Effector CD8-positive, alpha-beta T cell (primary cell): ENCODE measurements around the gene GIMAP5.

ENCODE experiments used
- DNase-seq: peaks from one replicate; lab custom pipeline; 2025; lab: John Stamatoyannopoulos, UW
- total RNA-seq, 4 experiments: gene quantifications; one replicate each; lab custom pipeline; 2026; lab: John Stamatoyannopoulos, UW

The GIMAP5 gene
- total RNA-seq = 23.8 to 73.3 (median 52.2) reads per million in 4 experiments

DNA sequence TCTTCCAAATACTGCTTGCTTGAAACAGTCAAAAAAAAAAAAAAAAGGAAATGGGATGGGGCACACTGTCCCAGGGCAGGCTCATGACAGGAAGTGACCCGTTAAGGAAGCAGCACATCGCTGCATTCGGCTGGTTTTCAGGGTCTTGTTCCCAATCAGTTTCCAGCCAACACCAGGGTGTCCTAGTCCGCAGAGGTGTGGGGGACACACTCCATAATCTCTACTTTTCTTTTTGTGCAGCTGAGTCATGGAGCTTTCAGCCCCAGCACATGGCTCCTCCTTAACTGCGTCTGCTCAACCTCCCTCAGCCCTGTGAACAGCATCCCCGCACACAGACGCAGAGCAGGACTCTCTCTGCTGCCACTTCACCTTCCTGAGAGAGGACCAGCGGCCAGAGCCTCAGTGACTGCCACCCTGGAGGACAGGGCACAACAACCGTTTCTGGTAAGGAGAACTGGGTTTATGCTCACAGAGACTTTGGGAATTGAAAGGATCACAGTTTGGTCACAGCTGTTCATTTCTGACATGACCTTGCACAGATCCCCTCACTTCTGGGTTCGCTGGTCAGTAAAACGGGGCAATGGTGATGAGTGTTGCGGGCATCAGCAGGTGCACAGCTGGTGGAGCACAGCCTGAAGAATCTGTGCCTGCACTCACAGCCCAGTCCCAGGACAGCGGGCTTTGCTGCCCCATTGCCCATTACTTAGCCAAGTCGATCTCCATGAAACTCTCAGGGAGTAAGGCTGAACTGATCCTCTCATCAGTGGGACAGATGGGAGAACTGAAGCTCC is at the start of gene GIMAP5:
TSS of gene GIMAP5 (plus strand) at position 154 of the 791 bp plus-strand sequence. CDS start 3,467 bp downstream, outside the sequence.
- no peak for DNase-seq

GRCh38 chr7:150688630-150689029 is 48.6 kb upstream of the GIMAP5 start:
- no peak for DNase-seq

- DNase-seq = no peak
Observed at GRCh38 chr7:150695654-150696053, 41.6 kb upstream of the GIMAP5 start.

DNA sequence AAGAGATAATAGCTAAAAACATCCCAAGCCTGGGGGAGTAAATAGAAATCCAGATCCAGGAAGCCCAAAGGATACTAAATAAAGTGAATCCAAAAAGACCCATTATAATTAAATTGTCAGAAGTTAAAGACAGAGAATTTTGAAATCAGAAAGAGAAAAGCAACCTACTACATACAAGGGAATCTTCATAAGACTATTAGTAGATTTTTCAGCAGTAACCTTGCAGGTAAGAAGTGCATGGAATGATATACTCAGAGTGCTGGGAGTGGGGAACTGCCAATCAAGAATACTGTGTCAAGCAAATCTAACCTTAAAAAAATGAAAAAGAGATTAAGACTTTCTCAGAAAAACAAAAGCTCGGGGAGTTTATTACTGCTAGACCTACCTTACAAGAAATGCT is 34.0 kb upstream of the GIMAP5 start:
- DNase-seq = no peak

- no peak for DNase-seq
Observed at GRCh38 chr7:150715293-150715692, 21.9 kb upstream of the GIMAP5 start.

DNA sequence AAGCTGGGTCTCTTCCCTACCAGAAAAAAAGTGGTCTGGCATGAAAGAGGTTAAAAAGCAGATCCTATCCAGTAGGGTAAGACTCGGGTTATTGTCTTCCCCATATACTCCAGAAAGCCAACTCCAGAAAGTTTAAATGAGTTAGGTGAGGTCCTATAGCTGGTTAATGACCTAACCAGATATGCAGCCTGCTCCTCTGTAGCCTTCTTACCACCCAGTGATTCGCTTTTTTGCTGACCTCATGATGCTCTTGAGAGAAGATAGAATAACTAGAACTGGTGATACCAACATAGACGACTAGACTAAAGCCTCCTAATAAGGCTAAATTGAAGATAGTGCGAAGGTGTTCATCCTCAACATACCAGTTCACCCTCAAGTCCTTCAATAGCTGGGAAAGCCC is 21.5 kb upstream of the GIMAP5 start:
- DNase-seq = no peak

DNA sequence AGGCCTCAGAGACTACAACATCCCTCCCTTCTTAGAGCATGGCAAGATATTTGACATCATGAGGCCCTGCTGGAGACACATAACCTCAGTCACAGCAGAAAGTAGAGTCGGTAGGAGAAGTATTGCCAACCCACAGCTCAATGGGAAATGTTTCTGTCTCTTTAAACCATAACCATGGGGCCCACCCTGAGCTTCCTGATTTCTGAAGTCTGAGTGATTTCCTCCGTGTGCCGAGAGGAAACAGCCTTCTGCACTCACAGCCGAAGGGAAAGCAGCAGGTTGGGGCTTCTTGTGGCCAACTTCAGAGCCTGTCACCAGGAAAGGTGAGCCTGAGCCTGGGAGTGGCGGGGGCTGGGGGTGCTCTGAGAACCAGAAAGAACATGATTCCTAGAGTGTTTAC is 20.9 kb upstream of the GIMAP5 start, which contains the start of gene GIMAP1:
TSS of gene GIMAP1 (plus strand) at position 246 of the 400 bp plus-strand sequence. CDS start 2,435 bp downstream, outside the sequence.
- DNase-seq = no peak

GRCh38 chr7:150716939-150717338 is 20.3 kb upstream of the GIMAP5 start:
- no peak for DNase-seq

DNA sequence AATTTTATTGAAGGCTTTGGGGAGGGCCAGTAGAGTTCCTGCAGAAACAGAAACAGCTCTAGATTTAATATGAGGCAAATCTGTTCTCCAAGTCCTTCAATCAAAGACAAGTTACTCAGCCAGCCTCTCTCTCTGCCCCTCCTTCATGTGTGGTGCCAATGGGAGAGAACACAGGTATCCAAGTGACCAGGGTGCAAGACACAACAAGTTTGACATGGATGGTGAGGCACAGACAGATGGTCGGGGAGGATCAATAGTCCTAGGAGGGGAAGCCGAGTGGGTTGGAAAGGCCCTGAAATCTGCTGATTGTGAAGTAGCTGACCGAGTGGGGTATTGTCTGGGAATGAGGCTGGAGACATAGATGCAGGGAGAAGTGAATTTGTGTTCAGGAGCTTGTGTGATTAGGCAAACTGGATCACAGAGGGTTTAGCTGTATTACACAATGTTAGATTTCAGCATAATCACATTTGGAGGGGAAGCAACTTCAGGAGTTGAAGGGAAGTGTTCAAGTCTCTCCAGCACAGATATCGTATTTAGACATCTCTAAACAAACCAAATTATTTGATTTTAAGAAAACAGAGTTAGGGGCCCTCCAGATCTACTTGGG is 19.3 kb upstream of the GIMAP5 start:
- DNase-seq = no peak

- DNase-seq = no peak
Observed at GRCh38 chr7:150719436-150719835, 17.8 kb upstream of the GIMAP5 start.

DNA sequence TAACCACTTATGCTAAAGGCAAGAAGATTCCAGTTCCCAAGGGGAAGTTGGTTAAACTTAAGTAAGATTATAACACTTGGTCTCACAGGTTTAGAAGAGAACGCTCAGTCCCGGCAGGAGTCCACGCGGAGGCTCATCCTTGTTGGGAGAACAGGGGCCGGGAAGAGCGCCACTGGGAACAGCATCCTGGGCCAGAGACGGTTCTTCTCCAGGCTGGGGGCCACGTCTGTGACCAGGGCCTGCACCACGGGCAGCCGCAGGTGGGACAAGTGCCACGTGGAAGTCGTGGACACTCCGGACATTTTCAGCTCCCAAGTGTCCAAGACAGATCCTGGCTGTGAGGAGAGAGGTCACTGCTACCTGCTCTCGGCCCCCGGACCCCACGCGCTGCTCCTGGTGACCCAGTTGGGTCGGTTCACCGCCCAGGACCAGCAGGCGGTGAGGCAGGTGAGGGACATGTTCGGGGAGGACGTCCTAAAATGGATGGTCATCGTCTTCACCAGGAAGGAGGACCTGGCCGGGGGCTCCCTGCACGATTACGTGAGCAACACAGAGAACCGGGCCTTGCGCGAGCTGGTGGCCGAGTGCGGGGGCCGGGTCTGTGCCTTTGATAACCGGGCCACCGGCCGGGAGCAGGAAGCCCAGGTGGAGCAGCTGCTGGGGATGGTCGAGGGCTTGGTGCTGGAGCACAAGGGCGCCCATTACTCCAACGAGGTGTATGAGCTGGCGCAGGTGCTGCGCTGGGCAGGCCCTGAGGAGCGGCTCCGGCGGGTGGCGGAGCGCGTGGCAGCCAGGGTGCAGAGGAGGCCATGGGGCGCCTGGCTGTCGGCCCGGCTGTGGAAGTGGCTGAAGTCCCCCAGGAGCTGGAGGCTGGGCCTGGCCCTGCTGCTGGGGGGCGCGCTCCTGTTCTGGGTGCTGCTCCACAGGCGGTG is 17.0 kb upstream of the GIMAP5 start:
- no peak for DNase-seq

GRCh38 chr7:150721970-150722373 is 15.2 kb upstream of the GIMAP5 start:
- DNase-seq = no peak

DNA sequence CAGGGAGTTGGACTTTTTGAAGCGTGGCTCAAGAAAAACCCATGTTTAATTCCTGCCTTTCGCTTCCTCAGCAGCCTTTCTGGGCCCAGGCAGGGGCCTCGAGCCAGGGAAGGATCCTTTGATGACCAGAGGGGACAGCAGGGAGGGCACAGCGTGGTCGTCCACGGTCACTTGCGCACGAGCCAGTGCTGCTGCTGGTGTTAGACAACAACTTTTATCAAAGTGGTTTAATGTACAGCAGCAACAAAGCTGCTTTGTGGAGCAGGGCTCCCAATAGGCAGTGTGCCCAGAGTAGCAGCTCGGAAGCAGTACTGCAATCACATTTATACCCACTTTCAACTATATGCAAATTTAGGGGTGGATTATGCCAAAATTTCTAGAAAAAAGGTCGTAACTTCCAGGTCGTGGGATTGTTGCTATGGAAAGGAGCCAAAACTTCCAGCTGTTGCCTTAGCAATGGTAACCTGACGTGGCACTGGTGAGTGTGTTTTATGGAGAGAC is 14.7 kb upstream of the GIMAP5 start:
- no peak for DNase-seq

DNA sequence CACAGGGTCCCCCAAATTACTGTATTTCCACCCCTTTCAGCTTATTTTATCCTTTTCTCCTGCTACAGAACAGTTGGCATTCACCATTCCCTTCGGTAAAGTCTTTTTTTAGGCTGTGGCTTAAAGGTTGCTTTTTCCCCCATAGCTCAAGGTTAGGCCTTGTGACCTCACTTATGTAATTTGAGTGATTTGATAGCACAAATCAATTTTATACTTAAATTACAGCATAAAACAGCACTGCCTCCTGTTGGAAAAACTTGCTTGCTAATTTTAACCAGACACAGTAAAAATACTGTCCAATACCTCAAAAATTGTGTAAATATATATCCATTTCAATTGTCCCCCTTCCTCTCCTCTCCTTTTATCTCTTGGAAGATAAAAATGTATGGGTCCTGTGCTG is 13.8 kb upstream of the GIMAP5 start:
- DNase-seq = no peak

- no peak for DNase-seq
Observed at GRCh38 chr7:150727381-150727780, 9.8 kb upstream of the GIMAP5 start.

GRCh38 chr7:150728011-150728410 is 9.2 kb upstream of the GIMAP5 start:
- no peak for DNase-seq

GRCh38 chr7:150728609-150729008 is 8.6 kb upstream of the GIMAP5 start:
- no peak for DNase-seq

GRCh38 chr7:150731916-150732315 is 5.3 kb upstream of the GIMAP5 start:
- DNase-seq = no peak

GRCh38 chr7:150732786-150733481 is 4.3 kb upstream of the GIMAP5 start:
- no peak for DNase-seq

DNA sequence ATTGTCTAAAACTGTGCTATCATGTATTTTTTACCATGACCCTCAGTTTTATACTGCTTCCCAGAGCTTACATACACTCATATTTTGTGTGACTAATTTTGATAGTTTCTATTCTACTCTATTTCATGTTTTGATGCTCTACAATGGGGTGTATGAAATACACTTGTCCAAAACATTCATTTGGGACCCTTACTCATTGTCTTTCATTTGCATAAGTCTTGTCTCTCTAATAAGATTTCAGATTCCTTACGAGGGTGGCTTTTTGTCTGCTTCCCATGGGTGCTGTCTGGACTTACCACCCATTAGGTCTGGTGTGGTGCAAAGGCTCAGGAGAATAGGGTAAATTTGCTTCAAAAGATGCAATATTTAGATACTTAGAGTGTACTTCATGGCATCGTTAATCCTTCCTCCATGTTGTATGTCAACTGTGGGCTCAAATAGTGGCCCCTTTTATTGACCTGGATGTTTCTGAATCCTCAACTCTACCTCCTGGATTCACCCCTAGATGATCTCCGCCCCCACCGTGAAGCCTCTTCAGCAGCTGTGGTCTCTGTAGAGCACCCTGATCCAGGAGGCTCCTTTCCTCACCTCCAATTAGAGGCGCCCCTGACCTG is 3.6 kb upstream of the GIMAP5 start:
- DNase-seq = no peak

GRCh38 chr7:150734254-150734653 is 3.0 kb upstream of the GIMAP5 start:
- DNase-seq = no peak
